Fibroblast of villous mesenchyme (primary cell): ENCODE results near the gene CDY1B. TPM values are rescaled to one million over a fixed set of nuclear protein-coding genes. Genes with fewer than 3 reads are reported as not detected.
"Not testable (repeated sequence)": the region's sequence is repeated elsewhere in the genome, so short reads cannot be mapped to it uniquely, and the experiment has no call there.

Experiments used
- DNase-seq: peaks from one replicate; pipeline ENCODE4 v3.0.0-alpha.2; 2010; ENCODE audit warnings: low read depth
- H3K4me3 ChIP-seq: 2 replicates; pipeline ENCODE4 v1.5.1; 2011; ENCODE audit warnings: low read depth, mild to moderate bottlenecking, low read length
- total RNA-seq: library from RNA; depleted of rRNA; stranded (reverse); fragments of >200 nt; gene quantifications from 2 replicates; pipeline ENCODE4 v1.2.3, GENCODE V29; 2012

The CDY1B gene, protein sequence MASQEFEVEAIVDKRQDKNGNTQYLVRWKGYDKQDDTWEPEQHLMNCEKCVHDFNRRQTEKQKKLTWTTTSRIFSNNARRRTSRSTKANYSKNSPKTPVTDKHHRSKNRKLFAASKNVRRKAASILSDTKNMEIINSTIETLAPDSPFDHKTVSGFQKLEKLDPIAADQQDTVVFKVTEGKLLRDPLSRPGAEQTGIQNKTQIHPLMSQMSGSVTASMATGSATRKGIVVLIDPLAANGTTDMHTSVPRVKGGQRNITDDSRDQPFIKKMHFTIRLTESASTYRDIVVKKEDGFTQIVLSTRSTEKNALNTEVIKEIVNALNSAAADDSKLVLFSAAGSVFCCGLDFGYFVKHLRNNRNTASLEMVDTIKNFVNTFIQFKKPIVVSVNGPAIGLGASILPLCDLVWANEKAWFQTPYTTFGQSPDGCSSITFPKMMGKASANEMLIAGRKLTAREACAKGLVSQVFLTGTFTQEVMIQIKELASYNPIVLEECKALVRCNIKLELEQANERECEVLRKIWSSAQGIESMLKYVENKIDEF
- total RNA-seq = not detected in 2 replicates

DNA sequence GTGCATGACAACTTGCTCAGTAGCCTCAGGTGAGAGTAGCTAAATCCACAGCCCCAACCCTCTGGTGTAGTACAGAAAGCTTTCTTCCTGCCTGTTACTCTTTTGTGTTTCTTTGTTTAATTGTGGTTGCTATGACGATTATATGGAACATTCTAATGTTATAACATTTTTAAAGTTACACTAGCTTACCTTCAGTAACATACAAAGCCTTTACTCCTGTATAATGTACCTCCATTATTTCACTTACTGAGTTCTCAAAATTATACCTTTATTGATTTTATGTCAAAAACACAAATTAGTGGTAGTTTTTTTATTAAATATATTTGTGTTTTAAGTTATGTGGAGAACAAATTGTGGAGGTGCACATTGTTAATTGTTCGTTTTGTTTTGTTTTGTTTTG, at the start of gene CDY1B:
Gene CDY1B (minus strand): TSS at position 101 of the 400 bp plus-strand sequence. CDS start 331 bp downstream, outside the sequence.
- H3K4me3 ChIP-seq, DNase-seq: not testable (repeated sequence)

DNA sequence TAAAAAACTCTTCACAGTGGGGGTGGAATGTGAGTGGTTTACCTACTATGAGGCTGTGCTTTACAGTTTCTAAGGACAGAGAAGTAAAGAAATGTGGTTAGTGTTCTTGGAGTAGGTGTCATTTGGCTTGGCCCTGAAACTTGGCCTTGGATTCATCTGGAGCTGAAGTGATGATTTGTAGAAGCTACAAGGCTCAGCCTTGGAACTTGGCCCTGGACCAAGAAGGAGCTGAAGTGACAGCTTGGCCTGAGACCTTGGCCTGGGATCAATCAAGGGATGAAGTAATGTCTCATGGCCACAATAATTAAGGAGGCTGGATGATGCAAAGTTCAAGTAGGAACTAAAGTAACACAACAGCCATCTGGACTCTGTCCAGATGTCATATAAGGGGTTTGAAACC, 1.7 kb upstream of the CDY1B start:
- H3K4me3 ChIP-seq, DNase-seq: not testable (repeated sequence)

DNA sequence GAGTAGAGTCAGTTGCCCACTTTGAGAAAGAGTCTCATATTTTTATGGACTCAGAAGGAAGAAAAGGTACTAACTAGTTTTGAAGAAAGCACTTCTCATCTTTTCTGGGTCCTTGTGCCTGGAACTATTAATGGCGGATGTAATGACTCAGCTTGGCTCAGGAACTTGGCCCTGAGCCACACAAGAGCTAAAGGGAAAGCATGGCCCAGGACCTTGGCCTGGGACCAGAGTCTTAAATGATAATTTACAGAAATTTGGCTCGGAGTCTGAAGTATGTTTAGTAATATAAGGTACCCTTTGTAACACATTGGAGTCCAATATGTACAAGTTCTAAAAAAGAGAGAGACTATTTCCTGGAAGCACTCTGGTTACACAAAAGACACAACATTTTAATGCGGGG, 4.6 kb downstream of the CDY1B start:
- H3K4me3 ChIP-seq, DNase-seq: not testable (repeated sequence)

DNA sequence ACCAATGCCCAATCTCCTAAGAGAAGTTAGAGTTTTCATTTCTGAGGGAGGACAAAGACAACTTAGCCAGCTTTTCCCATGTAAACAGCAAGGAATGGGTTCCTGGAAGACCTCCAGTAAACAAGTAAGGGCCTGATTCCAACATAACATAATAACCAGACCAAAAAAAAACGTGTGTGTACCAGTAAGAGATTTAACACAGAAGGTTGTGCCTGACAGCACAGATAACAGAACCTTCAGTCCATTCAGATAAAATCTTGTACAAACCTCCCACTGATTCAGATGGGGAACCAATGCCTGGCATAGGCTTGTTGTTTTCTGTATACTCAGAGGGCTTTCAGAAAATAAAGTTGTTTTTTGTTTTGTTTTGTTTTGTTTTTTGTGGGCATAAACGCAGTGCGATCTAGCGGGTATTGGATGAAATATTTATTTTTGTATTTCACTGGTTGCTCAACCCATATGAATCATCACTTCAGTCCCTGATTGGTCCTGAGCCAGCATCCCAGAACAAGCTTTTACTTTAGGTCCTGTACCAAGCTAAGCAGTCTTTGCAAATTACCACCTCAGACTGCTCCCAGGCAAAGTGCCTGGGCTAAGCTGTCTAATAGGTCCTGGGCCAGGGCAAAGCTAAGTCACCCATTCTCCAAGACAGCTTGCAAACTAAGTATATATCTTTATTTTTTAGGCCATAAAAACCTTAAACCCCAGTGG, 8.7 kb downstream of the CDY1B start:
- not testable (repeated sequence) for DNase-seq, H3K4me3 ChIP-seq

DNA sequence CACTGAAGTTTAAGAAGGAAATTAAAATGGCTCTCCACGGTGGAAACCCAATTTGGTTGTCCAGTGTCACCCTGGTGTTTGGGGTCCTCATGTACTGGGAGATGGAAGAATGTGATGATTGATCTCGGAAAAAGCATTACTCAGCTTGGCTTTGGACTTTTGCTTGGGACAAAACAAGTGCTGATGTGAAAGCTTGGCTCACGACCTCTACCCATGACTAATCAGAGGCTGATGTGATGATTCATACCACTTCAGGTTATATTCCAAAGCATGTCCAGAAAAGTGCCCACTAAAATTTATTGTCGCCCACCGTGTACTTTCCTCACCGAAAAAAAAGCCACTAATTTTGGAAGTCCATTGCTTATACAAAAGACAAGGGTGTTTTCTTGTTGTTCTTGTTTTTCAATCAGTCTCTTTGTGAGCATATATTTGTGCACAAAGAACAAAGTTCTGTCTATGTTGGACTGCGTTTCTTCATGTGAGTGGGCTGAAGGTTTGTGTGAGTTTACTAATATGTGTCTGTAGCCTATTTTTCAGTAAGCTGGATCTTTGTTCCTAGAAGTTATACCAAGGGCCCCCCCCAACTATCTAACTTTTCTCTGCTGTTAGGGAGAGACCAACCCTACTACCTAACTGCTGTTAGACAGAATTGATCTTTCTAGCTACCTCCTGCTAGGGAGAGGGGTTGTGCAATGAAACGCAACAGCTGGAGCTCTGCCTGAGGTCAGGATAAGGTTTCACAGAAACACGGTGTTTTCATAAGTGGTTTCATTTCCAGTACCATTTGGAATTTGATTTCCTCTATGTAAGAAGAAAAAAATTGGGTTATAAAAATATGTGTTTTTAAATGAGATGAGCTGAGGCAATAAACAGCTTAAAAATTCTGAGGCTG, 21.4 kb downstream of the CDY1B start:
- not testable (repeated sequence) for DNase-seq, H3K4me3 ChIP-seq
